Ovary (tissue), 9 donors: ENCODE data around the gene RFTN2. TPM values are rescaled to one million over a fixed set of nuclear protein-coding genes. Genes with fewer than 3 reads are reported as not detected.
"Not testable (repeated sequence)": the region's sequence is repeated elsewhere in the genome, so short reads cannot be mapped to it uniquely, and the experiment has no call there.

Experiments used
- DNase-seq, 5 donors: peaks; one replicate each; pipeline ENCODE4 v3.0.0-alpha.2; 2019 to 2020
- H3K27ac ChIP-seq, 2 donors: fragments of 200-600 bp; one replicate each; pipeline versions ENCODE4 v1.5.1 to v1.8.0; 2019 to 2022
- H3K27me3 ChIP-seq: fragments of 200-600 bp; one replicate; pipeline ENCODE4 v1.8.0; 2022
- H3K36me3 ChIP-seq: fragments of 200-600 bp; sonication (generic); one replicate; pipeline ENCODE4 v1.5.1; 2019
- H3K4me1 ChIP-seq: one replicate; pipeline ENCODE4 v1.8.1; 2013; ENCODE audit warnings: mild to moderate bottlenecking, moderate library complexity; ENCODE audit not compliant: insufficient read depth
- H3K4me3 ChIP-seq: fragments of 200-600 bp; sonication (generic); one replicate; pipeline ENCODE4 v1.5.1; 2017
- H3K9me3 ChIP-seq, 2 donors: fragments of 200-600 bp in 1 of 2; sonication (generic) in 1 of 2; one replicate each; pipeline versions ENCODE4 v1.5.1 to v1.8.1; 2013 to 2019; ENCODE audit warnings: mild to moderate bottlenecking in 1 of 2, moderate library complexity in 1 of 2
- EP300 ChIP-seq: sonication (generic); formaldehyde crosslinking; IDR thresholded peaks from one replicate; pipeline ENCODE4 v1.6.1; 2017; ENCODE audit warnings: antibody characterized with exemption
- POLR2A ChIP-seq: fragments of 450-650 bp; IDR thresholded peaks from one replicate; pipeline ENCODE4 v1.6.1; 2017; ENCODE audit warnings: antibody characterized with exemption, mild to moderate bottlenecking, moderate library complexity
- WGBS, 3 donors: extraction: QIAGEN DNeasy Blood & Tissue Kit in 1 of 3; methylation state at CpG; one replicate each; pipeline versions ENCODE4 v1.1.5 to v1.1.7; 2013 to 2017; 5-methylcytosine and 5-hydroxymethylcytosine counted together
- intact Hi-C, 4 donors: fragments of 100-400 bp; cut with DNase I; formaldehyde crosslinking; loops; one replicate each; pipeline versions ENCODE4 v1.11.0 to v1.15.1; 2022 to 2023
- polyA plus RNA-seq, 2 donors: library from polyadenylated mRNA; stranded (reverse); fragments of 200-250 nt in 1 of 2; fragments of 350-450 nt in 1 of 2; fragmentation: Illumina TruSeq in 1 of 2; extraction: RNeasy Lipid Tissue Mini Kit (QIAGEN cat#74804) in 1 of 2; gene quantifications; one replicate each; pipeline ENCODE4 v1.2.3, GENCODE V29; 2013 to 2014
- total RNA-seq, 7 donors: library from RNA; depleted of rRNA in 2 of 7; stranded (reverse); fragments of >200 nt in 2 of 7; fragmentation: NEBNext Ultra II Directional in 3 of 7; extraction: Animal tissue kit (Norgen Biotek cat#: 25700) in 3 of 7; gene quantifications; one replicate each; pipeline versions ENCODE4 v1.1.0 to v1.2.4, GENCODE V29; 2016 to 2023
- TF ChIP-seq, protein P1 (sequence below), 3 donors: fragments of 450-650 bp in 2 of 3; fragments of 200-600 bp in 1 of 3; IDR thresholded peaks; one replicate each; pipeline versions ENCODE4 v1.5.1 to v1.8.0; 2016 to 2022; ENCODE audit warnings: antibody characterized with exemption in 3 of 3, mild to moderate bottlenecking in 1 of 3
- donor health status: DM: no; HTN: no; CAD: no; lungs with moderate emphysema.
- donor health status: DM: no; HTN: no; CAD: no.
- donor health status: Bipolar disorder and iron deficiency.
- donor health status: DM: yes; HTN: yes; CAD: no.
- donor health status: DM: no; HTN: no; CAD: no.
- donor health status: DM: yes; HTN: yes; CAD: no.

Gene RFTN2
- total and polyA plus RNA-seq, 9 donors = 8.1 to 22.1 (median 13.4) TPM

DNA sequence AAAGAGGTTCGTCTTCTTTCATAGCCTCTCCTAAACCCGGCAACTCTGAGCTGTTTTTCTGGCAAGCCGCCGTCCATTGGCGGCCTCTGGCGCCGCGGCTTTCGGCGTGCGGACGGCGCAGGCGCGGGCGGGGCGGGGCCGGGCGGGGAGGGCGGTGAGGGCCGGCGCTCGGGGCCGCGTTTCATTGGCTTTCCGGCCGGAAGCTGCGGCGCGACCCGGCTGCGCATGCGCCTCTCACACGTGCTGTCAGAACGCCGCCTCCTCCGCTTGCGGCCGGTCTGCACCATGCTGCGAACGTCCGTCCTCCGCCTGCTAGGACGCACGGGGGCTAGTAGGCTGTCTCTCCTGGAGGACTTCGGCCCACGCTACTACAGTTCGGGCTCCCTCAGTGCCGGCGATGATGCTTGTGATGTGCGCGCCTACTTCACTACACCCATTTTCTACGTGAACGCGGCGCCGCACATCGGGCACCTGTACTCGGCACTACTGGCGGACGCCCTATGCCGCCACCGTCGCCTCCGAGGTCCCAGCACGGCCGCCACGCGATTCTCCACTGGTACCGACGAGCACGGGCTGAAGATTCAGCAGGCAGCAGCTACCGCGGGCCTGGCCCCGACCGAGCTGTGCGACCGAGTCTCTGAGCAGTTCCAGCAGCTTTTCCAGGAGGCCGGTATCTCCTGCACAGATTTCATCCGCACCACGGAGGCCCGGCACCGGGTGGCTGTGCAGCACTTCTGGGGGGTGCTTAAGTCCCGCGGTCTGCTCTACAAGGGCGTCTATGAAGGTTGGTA lies 29.9 kb upstream of the RFTN2 start, which contains the start of gene MARS2:
TSS of gene MARS2 (plus strand) at position 249 of the 791 bp plus-strand sequence. CDS start at position 286, 37 bp downstream.
- Histone ChIP-seq H3K27me3 (peaks cover 2% of the 10 kb centered on the region), H3K9me3 (no peaks in the 10 kb centered on the region), H3K36me3 (no peaks in the 10 kb centered on the region), H3K27ac (peak within 1 kb of the TSS; percentile 50 to 56), H3K4me3 (peak within 1 kb of the TSS; percentile 86), H3K4me1 (peaks cover 9% of the 10 kb centered on the region)
- 0 to 1% (median 0%) methylated on average over 72 to 86 of the region's 86 CpGs for WGBS, 3 donors
- DNase-seq = peak; percentile 90 to 96 (median 94)
- intact Hi-C loops = loop anchor here in 1 of 4 donors (10.0 kb wide), 1 partner anchor 191 kb away; the partner anchor contains the start of gene MOB4
- TF ChIP-seq, protein P1, sequence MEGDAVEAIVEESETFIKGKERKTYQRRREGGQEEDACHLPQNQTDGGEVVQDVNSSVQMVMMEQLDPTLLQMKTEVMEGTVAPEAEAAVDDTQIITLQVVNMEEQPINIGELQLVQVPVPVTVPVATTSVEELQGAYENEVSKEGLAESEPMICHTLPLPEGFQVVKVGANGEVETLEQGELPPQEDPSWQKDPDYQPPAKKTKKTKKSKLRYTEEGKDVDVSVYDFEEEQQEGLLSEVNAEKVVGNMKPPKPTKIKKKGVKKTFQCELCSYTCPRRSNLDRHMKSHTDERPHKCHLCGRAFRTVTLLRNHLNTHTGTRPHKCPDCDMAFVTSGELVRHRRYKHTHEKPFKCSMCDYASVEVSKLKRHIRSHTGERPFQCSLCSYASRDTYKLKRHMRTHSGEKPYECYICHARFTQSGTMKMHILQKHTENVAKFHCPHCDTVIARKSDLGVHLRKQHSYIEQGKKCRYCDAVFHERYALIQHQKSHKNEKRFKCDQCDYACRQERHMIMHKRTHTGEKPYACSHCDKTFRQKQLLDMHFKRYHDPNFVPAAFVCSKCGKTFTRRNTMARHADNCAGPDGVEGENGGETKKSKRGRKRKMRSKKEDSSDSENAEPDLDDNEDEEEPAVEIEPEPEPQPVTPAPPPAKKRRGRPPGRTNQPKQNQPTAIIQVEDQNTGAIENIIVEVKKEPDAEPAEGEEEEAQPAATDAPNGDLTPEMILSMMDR (IDR thresholded peaks at IDR 0.05) = no peak
- no peak for TF ChIP-seq EP300
- TF ChIP-seq POLR2A = no peak

DNA sequence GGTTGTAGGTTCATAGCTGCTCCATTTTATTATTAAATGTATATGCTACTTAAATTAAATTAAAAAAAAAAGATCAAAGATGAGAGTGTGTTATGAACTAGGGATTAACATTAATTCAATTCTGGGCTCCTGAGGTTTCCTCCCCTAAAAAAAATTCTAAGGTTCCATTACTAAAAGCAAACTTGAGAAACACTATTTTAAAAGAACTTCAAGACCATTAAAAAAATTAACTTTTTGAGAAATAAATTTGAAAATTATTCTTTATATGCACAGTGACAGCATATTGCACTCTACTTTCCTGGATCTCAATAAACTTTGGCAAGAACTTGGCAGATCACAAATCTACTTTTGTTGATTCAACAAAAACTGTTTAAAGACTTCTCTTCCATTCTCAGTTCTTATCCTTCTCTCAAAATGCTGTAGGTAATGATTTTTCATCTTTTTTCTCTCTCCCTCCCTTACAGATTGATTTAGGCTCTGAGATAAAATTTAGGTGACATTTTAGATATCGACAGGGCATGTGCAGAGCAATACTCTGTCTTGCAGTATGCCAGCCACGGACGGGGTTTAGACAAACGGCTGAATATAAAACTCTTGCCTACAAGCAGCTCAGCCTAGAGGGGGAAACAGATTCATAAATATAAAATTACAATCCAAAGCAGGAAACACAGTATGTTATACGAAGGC lies 29.2 kb upstream of the RFTN2 start:
- DNase-seq = no peak
- Histone ChIP-seq H3K36me3 (no peaks in the 10 kb centered on the region), H3K4me3 (peak overlapping the region; percentile 86), H3K4me1 (peaks cover 9% of the 10 kb centered on the region), H3K27me3 (peaks cover 2% of the 10 kb centered on the region), H3K27ac (peak overlapping the region; percentile 50 to 56), H3K9me3 (no peaks in the 10 kb centered on the region)
- intact Hi-C loops = loop anchor here in 1 of 4 donors (10.0 kb wide), 1 partner anchor 190 kb away; the partner anchor contains the start of gene MOB4
- 0 to 1% (median 0%) methylated on average over 5 of the region's 5 CpGs for WGBS, 3 donors
- TF ChIP-seq POLR2A (no peak), EP300 (no peak)
- TF ChIP-seq, protein P1 (IDR thresholded peaks at IDR 0.05) = no peak

DNA sequence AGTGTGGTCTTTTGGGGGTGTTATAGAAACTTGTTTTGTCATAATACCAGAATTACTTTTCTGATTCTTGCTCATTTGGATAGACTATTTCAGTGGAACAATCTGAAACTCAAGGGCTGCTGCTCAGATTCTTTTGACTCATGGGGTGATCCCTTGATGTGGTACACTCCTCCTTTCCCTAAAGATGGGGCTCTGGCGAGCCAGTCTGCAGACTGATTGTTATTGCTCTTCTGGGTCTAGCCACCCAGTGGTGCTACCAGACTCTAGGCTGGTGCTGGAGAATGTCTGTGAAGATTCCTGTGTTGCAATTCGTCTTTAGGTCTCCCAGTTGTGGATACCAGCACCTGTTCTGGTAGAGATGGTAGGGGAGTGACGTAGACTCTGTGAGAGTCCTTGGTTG lies 25.6 kb upstream of the RFTN2 start:
- H3K4me3 ChIP-seq = no peak overlapping the region
- H3K27ac ChIP-seq = no peak overlapping the region
- H3K27me3 ChIP-seq = peaks cover 2% of the 10 kb centered on the region
- intact Hi-C loops = loop anchor here in 1 of 4 donors (10.0 kb wide), 1 partner anchor 186 kb away; the partner anchor contains the start of gene MOB4
- 74 to 83% (median 82%) methylated on average over 3 of the region's 3 CpGs for WGBS, 3 donors
- no peaks in the 10 kb centered on the region for H3K4me1 ChIP-seq
- no peaks in the 10 kb centered on the region for H3K36me3 ChIP-seq
- DNase-seq = no peak
- no peaks in the 10 kb centered on the region for H3K9me3 ChIP-seq
- TF ChIP-seq EP300 (no peak), POLR2A (no peak)
- TF ChIP-seq, protein P1 (IDR thresholded peaks at IDR 0.05) = no peak

DNA sequence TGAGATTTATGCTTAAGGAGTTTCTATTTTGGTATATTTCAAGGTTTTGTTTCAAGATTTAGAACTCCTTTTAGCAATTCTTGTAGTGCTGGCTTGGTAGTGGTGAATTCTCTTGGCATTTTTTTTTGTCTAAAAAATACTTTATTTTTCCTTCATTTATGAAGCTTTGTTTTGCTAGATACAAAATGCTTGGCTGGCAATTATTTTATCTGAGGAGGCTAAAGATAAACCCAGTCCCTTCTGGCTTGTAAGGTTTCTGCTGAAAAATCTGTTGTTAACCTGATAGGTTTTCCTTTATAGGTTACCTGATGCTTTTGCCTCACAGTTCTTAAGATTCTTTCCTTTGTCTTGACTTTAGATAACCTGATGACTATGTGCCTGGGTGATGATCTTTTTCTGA lies 24.3 kb upstream of the RFTN2 start:
- DNase-seq, H3K27me3 ChIP-seq, H3K36me3 ChIP-seq, H3K4me1 ChIP-seq, H3K9me3 ChIP-seq, H3K4me3 ChIP-seq, H3K27ac ChIP-seq: not testable (repeated sequence)
- intact Hi-C loops = loop anchor here in 1 of 4 donors (10.0 kb wide), 1 partner anchor 185 kb away; the partner anchor contains the start of gene MOB4

DNA sequence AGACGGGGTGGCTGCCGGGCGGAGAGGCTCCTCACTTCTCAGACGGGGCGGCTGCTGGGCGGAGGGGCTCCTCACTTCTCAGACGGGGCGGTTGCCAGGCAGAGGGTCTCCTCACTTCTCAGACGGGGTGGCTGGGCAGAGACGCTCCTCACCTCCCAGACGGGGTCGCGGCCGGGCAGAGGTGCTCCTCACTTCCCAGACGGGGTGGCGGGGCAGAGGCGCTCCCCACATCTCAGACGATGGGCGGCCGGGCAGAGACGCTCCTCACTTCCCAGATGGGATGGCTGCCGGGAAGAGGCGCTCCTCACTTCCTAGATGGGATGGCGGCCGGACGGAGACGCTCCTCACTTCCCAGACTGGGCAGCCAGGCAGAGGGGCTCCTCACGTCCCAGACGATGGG lies 21.2 kb upstream of the RFTN2 start:
- H3K4me1 ChIP-seq, intact Hi-C loops: not testable (repeated sequence)
- WGBS, 3 donors = 93 to 96% (median 94%) methylated on average over 15 to 24 of the region's 29 CpGs

DNA sequence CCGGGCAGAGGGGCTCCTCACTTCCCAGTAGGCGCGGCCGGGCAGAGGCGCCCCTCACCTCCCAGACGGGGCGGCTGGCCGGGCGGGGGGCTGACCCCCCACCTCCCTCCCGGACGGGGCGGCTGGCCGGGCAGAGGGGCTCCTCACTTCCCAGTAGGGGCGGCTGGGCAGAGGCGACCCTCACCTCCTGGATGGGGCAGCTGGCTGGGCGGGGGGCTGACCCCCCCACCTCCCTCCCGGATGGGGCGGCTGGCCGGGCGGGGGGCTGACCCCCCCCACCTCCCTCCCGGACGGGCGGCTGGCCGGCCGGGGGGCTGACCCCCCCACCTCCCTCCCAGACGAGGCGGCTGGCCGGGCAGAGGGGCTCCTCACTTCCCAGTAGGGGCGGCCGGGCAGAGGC lies 20.6 kb upstream of the RFTN2 start:
- H3K27me3 ChIP-seq, intact Hi-C loops, H3K36me3 ChIP-seq, H3K9me3 ChIP-seq, H3K4me1 ChIP-seq, H3K4me3 ChIP-seq, H3K27ac ChIP-seq, DNase-seq: not testable (repeated sequence)
- WGBS, 3 donors = 93 to 96% (median 95%) methylated on average over 12 to 23 of the region's 30 CpGs

More for the DNA sequence above, 21.2 kb upstream of the RFTN2 start:
- not testable (repeated sequence) for H3K27me3 ChIP-seq, DNase-seq, H3K9me3 ChIP-seq, H3K36me3 ChIP-seq, H3K4me3 ChIP-seq, H3K27ac ChIP-seq

DNA sequence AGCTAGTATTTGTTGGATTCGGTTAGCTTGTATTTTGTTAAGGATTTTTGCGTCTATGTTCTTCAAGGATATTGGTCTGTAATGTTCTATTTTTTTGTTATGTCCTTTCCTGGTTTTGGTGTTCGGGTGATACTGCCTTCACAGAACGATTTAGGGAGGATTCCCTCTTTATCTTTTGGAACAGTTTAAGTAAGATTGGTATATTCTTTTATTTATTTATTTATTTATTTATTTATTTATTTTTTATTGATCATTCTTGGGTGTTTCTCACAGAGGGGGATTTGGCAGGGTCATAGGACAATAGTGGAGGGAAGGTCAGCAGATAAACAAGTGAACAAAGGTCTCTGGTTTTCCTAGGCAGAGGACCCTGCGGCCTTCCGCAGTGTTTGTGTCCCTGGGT lies 19.8 kb upstream of the RFTN2 start:
- H3K27me3 ChIP-seq, H3K36me3 ChIP-seq, DNase-seq, intact Hi-C loops, H3K4me3 ChIP-seq, H3K4me1 ChIP-seq, H3K27ac ChIP-seq, H3K9me3 ChIP-seq: not testable (repeated sequence)
- WGBS, 3 donors = 90 to 94% (median 90%) methylated on average over 4 of the region's 6 CpGs
